Measurements from ENCODE around the gene ADCY4. TPM values are rescaled to one million over a fixed set of nuclear protein-coding genes. Genes with fewer than 3 reads are reported as not detected.

Gene ADCY4
- total and polyA plus RNA-seq, 2 of the 13 experiments (the other 11 are each of a cell fraction or from before 2014, with no cell fraction given), result 0.03 TPM; not detected in 1

- TF ChIP-seq CHCHD3 (CRISPR knock-in tag; IDR thresholded peaks at IDR 0.05) (0 out of 2 replicates have a peak, but pooled peaks have one; percentile 53), TMF1 (CRISPR knock-in tag; IDR thresholded peaks at IDR 0.05; ENCODE audit: low read depth) (no peak), ZNF652 (CRISPR knock-in tag; IDR thresholded peaks at IDR 0.05; ENCODE audit: borderline replicate concordance, low read depth) (no peak), ZNF3 (CRISPR knock-in tag; IDR thresholded peaks at IDR 0.05) (peak; percentile 68; the same call in 1 of the 2 replicates), CSRNP1 (CRISPR knock-in tag; IDR thresholded peaks at IDR 0.05) (no peak), STAG1 (CRISPR knock-in tag; IDR thresholded peaks at IDR 0.05) (no peak), DR1 (CRISPR knock-in tag; IDR thresholded peaks at IDR 0.05) (no peak), ARID3A (IDR thresholded peaks at IDR 0.05; ENCODE audit: low read depth, low read length) (no peak), ETV6 (CRISPR knock-in tag; conservative IDR thresholded peaks at IDR 0.05) (no peak), RFX1 (IDR thresholded peaks at IDR 0.05) (no peak), TBL1XR1 (IDR thresholded peaks at IDR 0.05; ENCODE audit: borderline replicate concordance, low read length, partially characterized antibody) (no peak), AHR (CRISPR knock-in tag; IDR thresholded peaks at IDR 0.05) (no peak), IRF9 (CRISPR knock-in tag; IDR thresholded peaks at IDR 0.05; ENCODE audit: borderline replicate concordance) (no peak), MAF1 (CRISPR knock-in tag; IDR thresholded peaks at IDR 0.05; ENCODE audit: borderline replicate concordance) (no peak)
Observed at GRCh38 chr14:24335461-24336171, 745 bp upstream of the ADCY4 start (continued).

Data from HepG2 (cell line).